Lung (tissue), 12 donors: ENCODE results near the gene ASTN2. TPM values are rescaled to one million over a fixed set of nuclear protein-coding genes. Genes with fewer than 3 reads are reported as not detected.

ENCODE experiments used
- ATAC-seq: fragments of 200-7000 bp; cut with Tn5 transposase; one replicate; pipeline ENCODE4 v1.9.1; 2020; ENCODE audit warnings: moderate number of reproducible peaks; ENCODE audit not compliant: insufficient read depth, low FRiP score
- DNase-seq, 3 donors: peaks; one replicate each; pipeline ENCODE4 v3.0.0-alpha.2; 2013 to 2017
- H3K27ac ChIP-seq, 2 donors: one replicate each; pipeline ENCODE4 v1.5.1; 2013; ENCODE audit warnings: mild to moderate bottlenecking in 2 of 2, moderate library complexity in 2 of 2, control low read depth in 1 of 2, inconsistent platforms in 1 of 2, low read depth in 1 of 2, low read length in 1 of 2
- H3K27me3 ChIP-seq, 3 donors: one replicate each; pipeline ENCODE4 v1.5.1; 2013; ENCODE audit warnings: low read length in 2 of 3; ENCODE audit not compliant: control insufficient read depth in 3 of 3, insufficient read depth in 3 of 3
- H3K36me3 ChIP-seq, 4 donors: one replicate each; pipeline ENCODE4 v1.5.1; 2013; ENCODE audit warnings: low read length in 4 of 4, mild to moderate bottlenecking in 1 of 4, moderate library complexity in 1 of 4; ENCODE audit not compliant: control insufficient read depth in 4 of 4, insufficient read depth in 4 of 4
- H3K4me1 ChIP-seq, 5 donors: one replicate each; pipeline ENCODE4 v1.5.1; 2013; ENCODE audit warnings: low read length in 5 of 5, mild to moderate bottlenecking in 2 of 5, moderate library complexity in 1 of 5; ENCODE audit not compliant: control insufficient read depth in 5 of 5, insufficient read depth in 5 of 5
- H3K4me3 ChIP-seq: one replicate; pipeline ENCODE4 v1.5.1; 2013; ENCODE audit warnings: mild to moderate bottlenecking, control low read depth, moderate library complexity
- H3K9ac ChIP-seq, 2 donors: one replicate each; pipeline ENCODE4 v1.5.1; 2013; ENCODE audit warnings: low read length in 2 of 2, control low read depth in 1 of 2; ENCODE audit not compliant: insufficient read depth in 1 of 2
- H3K9me3 ChIP-seq, 4 donors: one replicate each; pipeline ENCODE4 v1.5.1; 2013; ENCODE audit warnings: low read length in 3 of 4, mild to moderate bottlenecking in 1 of 4, moderate library complexity in 1 of 4; ENCODE audit not compliant: control insufficient read depth in 4 of 4, insufficient read depth in 3 of 4
- CTCF ChIP-seq: IDR thresholded peaks from 2 replicates; pipeline ENCODE4 v1.5.1; 2012; ENCODE audit warnings: mild to moderate bottlenecking; ENCODE audit errors: control extremely low read depth, extremely low read depth
- whole genome bisulfite sequencing, 2 donors: extraction: QIAGEN DNeasy Blood & Tissue Kit; methylation state at CpG; one replicate each; pipeline ENCODE4 v1.1.7; 2013; 5-methylcytosine and 5-hydroxymethylcytosine counted together
- polyA plus RNA-seq, 2 donors: library from polyadenylated mRNA; stranded (reverse); fragments of 200-250 nt; gene quantifications; one replicate each; pipeline ENCODE4 v1.2.1, GENCODE V29; 2013
- total RNA-seq, 2 donors: library from RNA; depleted of rRNA in 1 of 2; stranded (reverse); fragments of >200 nt in 1 of 2; gene quantifications; one replicate each; pipeline ENCODE4 v1.2.1, GENCODE V29; 2014 to 2021
- donor health status: control.
- donor health status: control.
- donor health status: Bipolar disorder and iron deficiency.
- donor health status: healthy.
- donor health status: DM: yes; HTN: yes; CAD: no.

ASTN2 gene
- total and polyA plus RNA-seq, 4 donors, result 1.4 to 7.0 (median 3.3) TPM

GRCh38 chr9:116877072-116877471 lies 537.8 kb downstream of the ASTN2 start:
- ATAC-seq (no peak), DNase-seq (no peak)
- Histone ChIP-seq H3K27me3 (no peaks in the 10 kb centered on the region), H3K9ac (no peak overlapping the region), H3K27ac (no peak overlapping the region), H3K4me3 (no peak overlapping the region), H3K36me3 (no peaks in the 10 kb centered on the region), H3K4me1 (no peaks in the 10 kb centered on the region), H3K9me3 (peaks cover 0 to 11% (median 8%) of the 10 kb centered on the region in 4 donors)
- no peak for TF ChIP-seq CTCF
- 81 to 97% methylated on average over 3 of the region's 3 CpGs for WGBS, 2 donors

GRCh38 chr9:116875576-116875975 lies 539.3 kb downstream of the ASTN2 start:
- Histone ChIP-seq H3K27ac (no peak overlapping the region), H3K27me3 (no peaks in the 10 kb centered on the region), H3K9me3 (peaks cover 0 to 11% (median 8%) of the 10 kb centered on the region in 4 donors), H3K9ac (no peak overlapping the region), H3K4me3 (no peak overlapping the region), H3K36me3 (no peaks in the 10 kb centered on the region), H3K4me1 (no peaks in the 10 kb centered on the region)
- 68 to 83% methylated on average over 1 of the region's 1 CpG for WGBS, 2 donors
- DNase-seq (no peak), ATAC-seq (no peak)
- TF ChIP-seq CTCF, result no peak

GRCh38 chr9:116873937-116874914 lies 540.6 kb downstream of the ASTN2 start:
- Histone ChIP-seq H3K9ac (no peak overlapping the region), H3K4me3 (no peak overlapping the region), H3K36me3 (no peaks in the 10 kb centered on the region), H3K4me1 (no peaks in the 10 kb centered on the region), H3K27ac (no peak overlapping the region), H3K27me3 (no peaks in the 10 kb centered on the region), H3K9me3 (peaks cover 0 to 11% (median 8%) of the 10 kb centered on the region in 4 donors)
- no peak for TF ChIP-seq CTCF
- WGBS, 2 donors, result 60 to 81% methylated on average over 6 of the region's 6 CpGs
- DNase-seq (no peak), ATAC-seq (no peak)
